Stomach (tissue), 4 donors: Measurements from ENCODE around the gene RPS6KL1.

Experiments
- CTCF ChIP-seq, 7 experiments: fragments of 450-650 bp in 4 of 7; fragments of 200-600 bp in 3 of 7; sonication (generic) in 3 of 7; IDR thresholded peaks; one replicate each; pipeline ENCODE4 v1.5.1; 2016 to 2019; ENCODE audit warnings: antibody characterized with exemption in 7 of 7, control low read depth in 2 of 7, mild to moderate bottlenecking in 1 of 7
- EP300 ChIP-seq: sonication (generic); formaldehyde crosslinking; IDR thresholded peaks from one replicate; pipeline ENCODE4 v1.6.1; 2017; ENCODE audit warnings: antibody characterized with exemption
- POLR2A ChIP-seq, 4 donors: fragments of 450-650 bp; IDR thresholded peaks; one replicate each; pipeline ENCODE4 v1.6.1; 2016; ENCODE audit warnings: antibody characterized with exemption in 4 of 4, control low read depth in 2 of 4, mild to moderate bottlenecking in 1 of 4, moderate library complexity in 1 of 4
- POLR2AphosphoS5 ChIP-seq, 3 donors: sonication (generic); formaldehyde crosslinking; IDR thresholded peaks; one replicate each; pipeline ENCODE4 v1.6.1; 2016; ENCODE audit warnings: antibody characterized with exemption in 3 of 3

GRCh38 chr14:74924061-74924460 lies 1.0 kb upstream of the RPS6KL1 start:
- no peak for TF ChIP-seq CTCF (IDR thresholded peaks at IDR 0.05)
- no peak for TF ChIP-seq EP300
- TF ChIP-seq POLR2A (IDR thresholded peaks at IDR 0.05), result no peak
- TF ChIP-seq POLR2AphosphoS5 (IDR thresholded peaks at IDR 0.05), result no peak
